ENCODE measurements around the gene MSRB3.

Gene MSRB3

DNA sequence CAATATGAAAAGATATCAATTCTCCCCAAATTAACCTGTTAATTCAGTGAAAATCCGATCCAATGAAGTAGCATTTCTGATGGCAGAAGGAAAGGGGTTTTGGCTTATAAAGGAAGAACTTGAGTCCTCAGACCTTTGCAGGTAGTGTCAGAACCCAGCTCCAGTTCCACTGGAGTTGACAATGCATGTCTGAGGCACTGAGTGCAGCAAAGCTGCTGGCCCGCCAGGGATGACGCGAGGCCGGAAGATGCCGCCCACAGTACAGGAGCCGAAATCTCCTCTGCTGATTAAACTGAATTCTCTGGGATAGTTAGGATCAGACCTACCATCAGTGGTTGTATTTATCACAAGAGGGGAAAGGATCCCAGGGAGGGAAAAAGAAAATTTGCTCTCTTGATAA, 220.7 kb downstream of the MSRB3 start:
- no peak for DNase-seq (ENCODE audit: low read depth)

GRCh38 chr12:65500091-65500900, 221.8 kb downstream of the MSRB3 start:
- no peak for DNase-seq (ENCODE audit: low read depth)

GRCh38 chr12:65501093-65501621, 222.7 kb downstream of the MSRB3 start:
- no peak for DNase-seq (ENCODE audit: low read depth)

DNA sequence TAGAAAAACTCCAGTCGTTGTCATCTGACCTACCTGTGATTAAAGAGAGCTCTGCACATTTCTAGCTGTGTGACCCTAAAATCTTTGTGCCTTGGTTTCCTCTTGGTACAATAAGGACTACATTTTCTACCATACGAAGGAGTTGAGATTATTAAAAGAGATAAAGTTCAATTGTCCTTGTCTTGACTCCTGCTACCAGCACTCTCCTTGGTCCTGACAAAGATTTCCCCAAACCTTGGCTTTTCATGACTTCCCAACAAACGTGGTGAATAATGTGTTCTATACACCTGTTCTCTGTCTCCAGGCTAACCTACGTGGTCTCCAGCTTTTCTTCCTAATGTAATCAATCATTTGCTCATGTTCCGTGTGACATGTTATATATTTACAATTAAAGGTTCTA, 223.5 kb downstream of the MSRB3 start:
- DNase-seq (ENCODE audit: low read depth), result no peak

- no peak for DNase-seq (ENCODE audit: low read depth)
Observed at GRCh38 chr12:65504417-65504816, 225.9 kb downstream of the MSRB3 start.

DNA sequence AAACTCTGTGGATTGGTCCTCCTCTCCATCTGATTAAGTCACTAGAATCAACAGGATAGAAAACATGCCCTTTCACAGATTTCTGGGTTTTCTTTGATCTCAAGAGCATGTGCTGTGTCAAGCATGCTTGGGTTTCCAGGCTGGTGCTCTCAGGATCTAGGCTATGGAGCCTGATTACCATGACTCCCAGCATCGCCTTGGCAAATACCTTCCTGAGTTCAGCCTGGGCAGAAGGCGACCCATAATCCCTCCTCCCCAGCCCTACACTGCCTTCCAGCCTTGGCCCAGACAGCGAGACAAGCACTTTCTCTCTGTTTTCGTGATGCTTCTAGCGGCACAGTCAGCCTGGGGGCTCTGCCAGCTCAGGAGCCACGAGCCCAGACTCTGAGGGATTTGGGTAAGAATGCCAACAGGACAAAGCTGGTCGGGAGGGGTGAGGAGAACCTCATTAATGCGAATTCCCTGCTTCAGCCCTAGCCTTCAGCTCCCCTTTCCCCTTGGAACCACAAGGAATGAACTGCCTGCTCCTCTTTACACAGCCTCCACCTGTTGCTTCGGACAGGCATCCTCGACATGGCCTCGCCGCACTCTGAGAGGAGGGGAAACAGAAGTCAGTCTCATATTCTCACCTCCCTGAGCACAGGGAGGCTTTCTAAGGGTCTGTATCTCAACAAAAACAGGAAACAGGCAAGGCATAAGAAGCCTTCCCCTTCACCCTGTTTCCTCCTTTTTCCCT, 227.1 kb downstream of the MSRB3 start:
- no peak for DNase-seq (ENCODE audit: low read depth)

DNA sequence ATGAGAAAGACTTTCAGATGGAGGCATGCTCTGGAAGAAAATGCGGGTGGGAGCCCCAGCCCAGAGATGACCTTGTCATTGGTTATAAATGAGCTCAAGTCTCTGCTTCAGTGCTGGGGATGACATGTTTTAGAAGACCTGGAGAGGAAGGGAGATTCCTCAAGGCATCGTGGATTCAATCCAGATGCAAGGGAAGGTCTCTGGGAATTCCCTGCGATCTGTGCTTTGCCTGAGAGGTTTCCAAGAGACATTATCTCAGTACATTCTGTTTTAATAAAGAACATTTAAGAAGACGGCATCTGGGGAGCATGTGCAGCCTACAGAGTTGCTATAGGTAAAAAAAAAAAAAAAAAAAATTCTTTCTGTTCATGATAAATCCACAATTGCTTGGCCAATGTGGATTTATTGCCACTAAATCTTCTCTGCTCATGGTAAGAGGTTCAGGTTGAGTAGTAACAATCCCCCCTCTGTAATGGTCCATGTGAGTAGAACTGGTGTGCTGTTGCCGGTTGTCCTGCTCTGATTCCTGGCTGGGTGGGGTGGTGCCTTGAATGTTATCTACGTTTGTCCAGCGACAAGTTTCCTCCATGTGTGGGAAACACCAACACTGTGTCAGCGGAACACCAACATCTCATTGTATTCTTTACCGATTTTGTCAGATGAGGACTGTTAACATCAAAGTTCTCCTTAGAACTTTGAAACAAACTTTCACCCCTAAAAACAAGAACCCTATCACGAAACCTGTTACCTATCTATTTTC, 230.0 kb downstream of the MSRB3 start:
- DNase-seq (ENCODE audit: low read depth), result no peak

DNA sequence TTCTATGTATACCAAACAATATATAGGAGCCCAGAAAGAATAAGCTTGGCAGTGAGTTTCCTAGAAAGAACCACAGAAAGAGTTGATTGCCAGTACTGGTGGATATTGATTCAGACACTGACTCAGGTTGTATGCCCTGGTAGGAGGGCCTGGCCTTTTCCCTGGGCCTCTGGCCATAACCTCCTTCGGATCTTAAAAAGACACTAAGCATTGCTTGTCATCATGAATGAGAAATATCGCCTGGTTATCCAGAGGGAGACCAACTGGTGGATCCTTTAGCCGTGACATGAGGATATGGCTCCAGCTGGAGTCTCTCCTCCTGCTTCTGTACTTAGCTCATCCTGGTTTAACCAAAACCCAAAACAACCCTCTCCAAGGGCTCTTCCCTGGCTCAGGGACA, 231.5 kb downstream of the MSRB3 start:
- no peak for DNase-seq (ENCODE audit: low read depth)

DNA sequence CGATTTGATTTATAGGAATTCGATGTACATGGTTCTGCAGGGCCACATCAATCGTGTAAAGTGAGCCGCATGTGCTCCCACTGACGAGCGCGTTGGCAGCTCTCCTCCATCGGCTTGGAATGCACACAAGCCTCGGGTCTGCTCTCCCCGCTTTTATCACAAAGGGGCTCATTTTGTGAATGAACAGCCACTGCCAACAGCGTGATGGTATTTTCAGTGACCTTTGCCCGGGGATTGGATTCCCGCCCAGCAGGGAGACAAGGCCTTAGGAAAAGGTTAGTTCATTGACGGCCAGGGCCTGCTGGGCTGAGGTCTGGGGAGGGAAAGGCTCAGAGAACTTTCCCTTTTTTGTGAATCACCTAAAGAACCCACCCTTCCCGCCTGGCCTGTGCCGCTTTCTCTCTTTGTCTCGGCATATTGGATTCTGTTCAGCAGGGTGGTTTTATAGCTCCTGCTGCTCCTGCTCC, 232.1 kb downstream of the MSRB3 start:
- no peak for DNase-seq (ENCODE audit: low read depth)

DNA sequence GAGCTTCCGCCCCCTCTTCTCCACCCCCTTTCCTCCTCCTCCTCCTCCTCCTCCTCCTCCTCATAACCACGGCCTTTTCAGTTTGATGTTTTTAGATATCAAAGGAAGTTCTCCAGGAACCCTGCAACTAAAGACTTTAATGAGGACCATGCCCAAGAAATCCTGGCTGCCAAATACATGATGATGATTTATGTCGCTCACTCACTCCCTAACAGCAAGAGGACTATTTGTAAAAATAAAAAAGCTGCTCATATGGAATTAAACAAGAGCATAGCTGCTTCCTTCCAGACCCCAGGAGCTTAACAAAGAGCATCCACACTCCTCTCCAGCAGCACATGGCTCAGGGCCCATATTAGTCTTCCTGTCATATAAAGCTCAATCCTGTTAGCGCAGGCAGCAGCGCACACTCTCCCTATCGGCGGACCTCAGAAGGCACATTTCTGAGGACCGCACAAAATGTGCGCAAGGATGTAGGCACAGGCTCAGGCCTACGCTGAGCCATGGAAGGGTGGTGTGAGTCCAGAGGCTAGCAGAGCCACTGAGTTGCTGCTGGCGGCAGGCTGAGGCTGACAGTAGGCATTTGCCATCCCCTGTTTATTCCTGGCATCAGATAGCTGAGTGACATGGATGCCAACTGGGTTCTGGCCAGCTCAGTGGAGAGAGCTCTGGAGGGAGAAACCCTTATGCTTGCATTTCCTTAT, 232.8 kb downstream of the MSRB3 start:
- no peak for DNase-seq (ENCODE audit: low read depth)

DNA sequence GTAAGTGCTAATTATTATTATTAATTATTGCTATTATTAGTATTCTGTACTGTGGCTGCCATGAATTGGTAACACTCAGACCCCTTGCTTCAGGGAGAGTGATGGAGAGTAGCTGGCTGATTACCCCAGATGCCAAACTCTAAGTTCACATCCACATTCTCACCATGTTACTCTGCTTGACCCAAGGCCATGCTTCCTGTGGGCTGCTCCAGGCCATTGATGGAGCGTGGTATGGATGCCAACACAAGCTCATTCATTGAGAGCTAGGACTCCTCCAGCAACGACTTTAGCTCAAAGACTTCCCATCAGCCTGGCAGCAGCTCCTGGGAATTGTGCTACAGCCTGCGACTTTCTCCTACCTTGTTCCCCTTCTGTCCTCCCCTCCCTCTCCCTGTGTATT, 233.4 kb downstream of the MSRB3 start:
- no peak for DNase-seq (ENCODE audit: low read depth)

Measured in stimulated activated CD8-positive, alpha-beta memory T cell treated with anti-CD3 and anti-CD28 coated beads, Interleukin-7, amount 100 ng/mL, for 24 hours (primary cell).